Measurements from ENCODE around the gene ARHGAP24. TPM values are rescaled to one million over a fixed set of nuclear protein-coding genes. Genes with fewer than 3 reads are reported as not detected.

ARHGAP24 gene
- total RNA-seq, 1 experiment from 2014 or later = 2.1 TPM

DNA sequence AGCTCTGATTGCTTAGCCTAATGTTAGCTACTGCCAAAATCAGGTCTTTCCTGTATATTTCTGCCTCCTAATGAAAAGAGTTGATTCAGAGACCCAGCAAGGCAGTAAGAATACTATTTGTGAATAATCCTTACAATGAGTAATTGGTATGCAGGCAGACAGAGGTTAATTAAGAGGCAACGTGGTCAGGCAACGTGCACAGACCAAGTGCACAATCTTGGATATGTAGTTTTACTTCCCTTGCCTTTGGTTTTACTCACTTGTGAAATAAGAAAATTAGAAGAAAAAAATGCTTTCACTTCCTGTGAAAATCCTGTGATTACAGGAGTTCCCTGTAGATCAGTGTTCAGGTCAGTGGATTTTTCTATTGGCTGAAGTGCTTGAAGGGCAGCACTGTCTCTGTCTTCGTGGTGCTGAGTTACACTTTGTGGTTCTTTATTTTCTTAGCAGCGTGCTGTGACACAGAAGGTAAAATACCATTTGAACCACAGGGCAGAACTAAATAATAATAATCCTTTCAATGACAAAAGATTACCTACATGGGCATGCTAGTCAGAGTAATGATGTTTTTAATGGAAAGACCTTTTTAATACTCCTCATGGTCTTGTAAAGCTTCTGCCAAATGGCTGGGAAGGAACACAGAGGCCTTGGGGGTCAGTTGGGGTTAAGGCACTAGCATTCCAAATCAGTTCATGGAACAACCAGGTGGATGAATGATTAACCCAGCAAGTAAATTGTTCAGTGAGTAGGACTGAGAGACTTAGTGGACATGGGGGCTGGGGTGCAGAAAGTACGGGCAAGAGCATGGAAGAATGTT, 454.0 kb downstream of the ARHGAP24 start:
- H3K4me1 Mint-ChIP-seq = peaks cover 54% of the 10 kb centered on the region
- ATAC-seq = no peak
- POLR2A ChIA-PET = no interaction called here

More for the DNA sequence above, 454.0 kb downstream of the ARHGAP24 start:
- H3K36me3 Mint-ChIP-seq = no peaks in the 10 kb centered on the region
- DNase-seq (ENCODE audit: low spot score) = no peak
- no peaks in the 10 kb centered on the region for H3K27me3 Mint-ChIP-seq (ENCODE audit: low read depth)
- H3K4me3 Mint-ChIP-seq = peak overlapping the region; percentile 8
- CTCF ChIA-PET = interaction anchor here (1.6 kb wide), 1 partner anchor 132 kb away, joined by 6 read pairs; no protein-coding TSS in a partner anchor
- TF ChIP-seq NR3C1 (CRISPR knock-in tag; conservative IDR thresholded peaks at IDR 0.05; ENCODE audit: low read depth) = no peak
- no peak for TF ChIP-seq HMGXB4 (CRISPR knock-in tag; IDR thresholded peaks at IDR 0.05)
- no peak for TF ChIP-seq ESRRA (CRISPR knock-in tag; IDR thresholded peaks at IDR 0.05; ENCODE audit: borderline replicate concordance)
- TF ChIP-seq SP1 (CRISPR knock-in tag; conservative IDR thresholded peaks at IDR 0.05) = no peak
- TF ChIP-seq, protein P1, sequence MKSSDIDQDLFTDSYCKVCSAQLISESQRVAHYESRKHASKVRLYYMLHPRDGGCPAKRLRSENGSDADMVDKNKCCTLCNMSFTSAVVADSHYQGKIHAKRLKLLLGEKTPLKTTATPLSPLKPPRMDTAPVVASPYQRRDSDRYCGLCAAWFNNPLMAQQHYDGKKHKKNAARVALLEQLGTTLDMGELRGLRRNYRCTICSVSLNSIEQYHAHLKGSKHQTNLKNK (CRISPR knock-in tag; IDR thresholded peaks at IDR 0.05) = no peak
- TF ChIP-seq MAX (CRISPR knock-in tag; IDR thresholded peaks at IDR 0.05) = no peak
- TF ChIP-seq, protein P2, sequence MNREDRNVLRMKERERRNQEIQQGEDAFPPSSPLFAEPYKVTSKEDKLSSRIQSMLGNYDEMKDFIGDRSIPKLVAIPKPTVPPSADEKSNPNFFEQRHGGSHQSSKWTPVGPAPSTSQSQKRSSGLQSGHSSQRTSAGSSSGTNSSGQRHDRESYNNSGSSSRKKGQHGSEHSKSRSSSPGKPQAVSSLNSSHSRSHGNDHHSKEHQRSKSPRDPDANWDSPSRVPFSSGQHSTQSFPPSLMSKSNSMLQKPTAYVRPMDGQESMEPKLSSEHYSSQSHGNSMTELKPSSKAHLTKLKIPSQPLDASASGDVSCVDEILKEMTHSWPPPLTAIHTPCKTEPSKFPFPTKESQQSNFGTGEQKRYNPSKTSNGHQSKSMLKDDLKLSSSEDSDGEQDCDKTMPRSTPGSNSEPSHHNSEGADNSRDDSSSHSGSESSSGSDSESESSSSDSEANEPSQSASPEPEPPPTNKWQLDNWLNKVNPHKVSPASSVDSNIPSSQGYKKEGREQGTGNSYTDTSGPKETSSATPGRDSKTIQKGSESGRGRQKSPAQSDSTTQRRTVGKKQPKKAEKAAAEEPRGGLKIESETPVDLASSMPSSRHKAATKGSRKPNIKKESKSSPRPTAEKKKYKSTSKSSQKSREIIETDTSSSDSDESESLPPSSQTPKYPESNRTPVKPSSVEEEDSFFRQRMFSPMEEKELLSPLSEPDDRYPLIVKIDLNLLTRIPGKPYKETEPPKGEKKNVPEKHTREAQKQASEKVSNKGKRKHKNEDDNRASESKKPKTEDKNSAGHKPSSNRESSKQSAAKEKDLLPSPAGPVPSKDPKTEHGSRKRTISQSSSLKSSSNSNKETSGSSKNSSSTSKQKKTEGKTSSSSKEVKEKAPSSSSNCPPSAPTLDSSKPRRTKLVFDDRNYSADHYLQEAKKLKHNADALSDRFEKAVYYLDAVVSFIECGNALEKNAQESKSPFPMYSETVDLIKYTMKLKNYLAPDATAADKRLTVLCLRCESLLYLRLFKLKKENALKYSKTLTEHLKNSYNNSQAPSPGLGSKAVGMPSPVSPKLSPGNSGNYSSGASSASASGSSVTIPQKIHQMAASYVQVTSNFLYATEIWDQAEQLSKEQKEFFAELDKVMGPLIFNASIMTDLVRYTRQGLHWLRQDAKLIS (CRISPR knock-in tag; IDR thresholded peaks at IDR 0.05; ENCODE audit: borderline replicate concordance) = no peak
- TF ChIP-seq ZNF121 (CRISPR knock-in tag; IDR thresholded peaks at IDR 0.05) = no peak
- TF ChIP-seq, protein P3, sequence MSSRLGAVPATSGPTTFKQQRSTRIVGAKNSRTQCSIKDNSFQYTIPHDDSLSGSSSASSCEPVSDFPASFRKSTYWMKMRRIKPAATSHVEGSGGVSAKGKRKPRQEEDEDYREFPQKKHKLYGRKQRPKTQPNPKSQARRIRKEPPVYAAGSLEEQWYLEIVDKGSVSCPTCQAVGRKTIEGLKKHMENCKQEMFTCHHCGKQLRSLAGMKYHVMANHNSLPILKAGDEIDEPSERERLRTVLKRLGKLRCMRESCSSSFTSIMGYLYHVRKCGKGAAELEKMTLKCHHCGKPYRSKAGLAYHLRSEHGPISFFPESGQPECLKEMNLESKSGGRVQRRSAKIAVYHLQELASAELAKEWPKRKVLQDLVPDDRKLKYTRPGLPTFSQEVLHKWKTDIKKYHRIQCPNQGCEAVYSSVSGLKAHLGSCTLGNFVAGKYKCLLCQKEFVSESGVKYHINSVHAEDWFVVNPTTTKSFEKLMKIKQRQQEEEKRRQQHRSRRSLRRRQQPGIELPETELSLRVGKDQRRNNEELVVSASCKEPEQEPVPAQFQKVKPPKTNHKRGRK (CRISPR knock-in tag; IDR thresholded peaks at IDR 0.05; ENCODE audit: borderline replicate concordance) = no peak
- no peak for TF ChIP-seq ELF4 (CRISPR knock-in tag; IDR thresholded peaks at IDR 0.05; ENCODE audit: low read depth)
- no peak for TF ChIP-seq ZNF219 (CRISPR knock-in tag; IDR thresholded peaks at IDR 0.05; ENCODE audit: borderline replicate concordance)
- TF ChIP-seq, protein P4, sequence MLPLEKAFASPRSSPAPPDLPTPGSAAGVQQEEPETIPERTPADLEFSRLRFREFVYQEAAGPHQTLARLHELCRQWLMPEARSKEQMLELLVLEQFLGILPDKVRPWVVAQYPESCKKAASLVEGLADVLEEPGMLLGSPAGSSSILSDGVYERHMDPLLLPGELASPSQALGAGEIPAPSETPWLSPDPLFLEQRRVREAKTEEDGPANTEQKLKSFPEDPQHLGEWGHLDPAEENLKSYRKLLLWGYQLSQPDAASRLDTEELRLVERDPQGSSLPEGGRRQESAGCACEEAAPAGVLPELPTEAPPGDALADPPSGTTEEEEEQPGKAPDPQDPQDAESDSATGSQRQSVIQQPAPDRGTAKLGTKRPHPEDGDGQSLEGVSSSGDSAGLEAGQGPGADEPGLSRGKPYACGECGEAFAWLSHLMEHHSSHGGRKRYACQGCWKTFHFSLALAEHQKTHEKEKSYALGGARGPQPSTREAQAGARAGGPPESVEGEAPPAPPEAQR (CRISPR knock-in tag; IDR thresholded peaks at IDR 0.05) = no peak
- peak overlapping the region; percentile 46 for H3K27ac Mint-ChIP-seq
- H3K9me3 Mint-ChIP-seq = no peaks in the 10 kb centered on the region
